Measurements from ENCODE around the gene CPA5.

Gene CPA5

GRCh38 chr7:130409067-130409711 is 64.6 kb downstream of the CPA5 start:
- Histone ChIP-seq H3K27ac (ENCODE audit: low read length) (no peak overlapping the region), H3K27me3 (ENCODE audit: insufficient read depth, low read length, poor library complexity) (no peaks in the 10 kb centered on the region), H3K36me3 (ENCODE audit: insufficient read depth, low read length) (peaks cover 3% of the 10 kb centered on the region; the same call in 1 of the 2 replicates), H2AFZ (ENCODE audit: low read depth, low read length) (no peak overlapping the region), H3K79me2 (ENCODE audit: insufficient read depth, low read length) (no peaks in the 10 kb centered on the region), H3K9ac (ENCODE audit: low read depth, low read length) (no peak overlapping the region), H3K4me3 (ENCODE audit: low read depth in 1 of 2, low read length in 2 of 2) (no peak overlapping the region), H3K4me2 (ENCODE audit: insufficient read depth, low read length) (no peak overlapping the region), H3K9me3 (ENCODE audit: insufficient read depth, low read length, severe bottlenecking) (no peaks in the 10 kb centered on the region), H4K20me1 (ENCODE audit: insufficient read depth, low read length) (no peaks in the 10 kb centered on the region), H3K4me1 (ENCODE audit: insufficient read depth, low read length) (no peaks in the 10 kb centered on the region)
- no peak for ATAC-seq (ENCODE audit: insufficient read depth, low read depth)
- no peak for DNase-seq
- no peak for TF ChIP-seq CTCF (IDR thresholded peaks at IDR 0.05; ENCODE audit: borderline replicate concordance, extremely low read depth, low read length, poor library complexity, severe bottlenecking)
- TF ChIP-seq EZH2 (IDR thresholded peaks at IDR 0.05; ENCODE audit: borderline replicate concordance, low read depth, low read length, severe bottlenecking), result no peak

GRCh38 chr7:130409712-130410072 is 65.1 kb downstream of the CPA5 start:
- no peak overlapping the region for H3K27ac ChIP-seq (ENCODE audit: low read length)

GRCh38 chr7:130410868-130411541 is 66.4 kb downstream of the CPA5 start:
- no peaks in the 10 kb centered on the region for H3K27me3 ChIP-seq (ENCODE audit: insufficient read depth, low read length, poor library complexity)
- H3K9ac ChIP-seq (ENCODE audit: low read depth, low read length), result no peak overlapping the region
- H3K4me1 ChIP-seq (ENCODE audit: insufficient read depth, low read length), result peaks cover 15% of the 10 kb centered on the region
- no peak overlapping the region for H3K4me2 ChIP-seq (ENCODE audit: insufficient read depth, low read length)
- H4K20me1 ChIP-seq (ENCODE audit: insufficient read depth, low read length), result no peaks in the 10 kb centered on the region
- H3K27ac ChIP-seq (ENCODE audit: low read length), result no peak overlapping the region
- no peak for TF ChIP-seq EZH2 (IDR thresholded peaks at IDR 0.05; ENCODE audit: borderline replicate concordance, low read depth, low read length, severe bottlenecking)
- TF ChIP-seq CTCF (IDR thresholded peaks at IDR 0.05; ENCODE audit: borderline replicate concordance, extremely low read depth, low read length, poor library complexity, severe bottlenecking), result no peak
- DNase-seq (no peak), ATAC-seq (ENCODE audit: insufficient read depth, low read depth) (no peak)
- peaks cover 3% of the 10 kb centered on the region; the same call in 1 of the 2 replicates for H3K36me3 ChIP-seq (ENCODE audit: insufficient read depth, low read length)
- no peaks in the 10 kb centered on the region for H3K79me2 ChIP-seq (ENCODE audit: insufficient read depth, low read length)
- no peaks in the 10 kb centered on the region for H3K9me3 ChIP-seq (ENCODE audit: insufficient read depth, low read length, severe bottlenecking)
- no peak overlapping the region for H2AFZ ChIP-seq (ENCODE audit: low read depth, low read length)
- H3K4me3 ChIP-seq (ENCODE audit: low read depth in 1 of 2, low read length in 2 of 2), result no peak overlapping the region

More at GRCh38 chr7:130409712-130410072, 65.1 kb downstream of the CPA5 start:
- peaks cover 2% of the 10 kb centered on the region for H3K4me1 ChIP-seq (ENCODE audit: insufficient read depth, low read length)
- H3K9me3 ChIP-seq (ENCODE audit: insufficient read depth, low read length, severe bottlenecking), result no peaks in the 10 kb centered on the region
- no peaks in the 10 kb centered on the region for H3K27me3 ChIP-seq (ENCODE audit: insufficient read depth, low read length, poor library complexity)
- DNase-seq (no peak), ATAC-seq (ENCODE audit: insufficient read depth, low read depth) (no peak)
- H3K9ac ChIP-seq (ENCODE audit: low read depth, low read length), result no peak overlapping the region
- TF ChIP-seq CTCF (IDR thresholded peaks at IDR 0.05; ENCODE audit: borderline replicate concordance, extremely low read depth, low read length, poor library complexity, severe bottlenecking) (no peak), EZH2 (IDR thresholded peaks at IDR 0.05; ENCODE audit: borderline replicate concordance, low read depth, low read length, severe bottlenecking) (no peak)
- no peaks in the 10 kb centered on the region for H4K20me1 ChIP-seq (ENCODE audit: insufficient read depth, low read length)
- no peak overlapping the region for H3K4me3 ChIP-seq (ENCODE audit: low read depth in 1 of 2, low read length in 2 of 2)
- H3K4me2 ChIP-seq (ENCODE audit: insufficient read depth, low read length), result no peak overlapping the region
- no peak overlapping the region for H2AFZ ChIP-seq (ENCODE audit: low read depth, low read length)
- H3K79me2 ChIP-seq (ENCODE audit: insufficient read depth, low read length), result no peaks in the 10 kb centered on the region
- H3K36me3 ChIP-seq (ENCODE audit: insufficient read depth, low read length), result peaks cover 3% of the 10 kb centered on the region; the same call in 1 of the 2 replicates
